SK-N-SH (cell line): ENCODE results near the gene PAPLN. TPM values are rescaled to one million over a fixed set of nuclear protein-coding genes. Genes with fewer than 3 reads are reported as not detected.

ENCODE experiments used
- CTCF ChIA-PET: fragments of 300-600, 350-600 bp; formaldehyde crosslinking; extraction: SDS; loops from one replicate; lab custom pipeline; 2021; lab: Yijun Ruan, JAX
- POLR2A ChIA-PET: fragments of 350-600 bp; sonication (Branson Sonifier 250); formaldehyde crosslinking; extraction: SDS; loops from one replicate; lab custom pipeline; 2020; ENCODE audit warnings: antibody characterized with exemption, inconsistent platforms; lab: Yijun Ruan, JAX
- DNase-seq: peaks from one replicate; pipeline ENCODE4 v3.0.0; 2012
- H2AFZ ChIP-seq: fragments of 200-600 bp; sonication (generic); 2 replicates; pipeline ENCODE4 v1.8.1; 2016; ENCODE audit warnings: antibody characterized with exemption, mild to moderate bottlenecking, low read depth
- H3F3A ChIP-seq: fragments of 200-600 bp; sonication (generic); replicated peaks from 2 replicates; pipeline ENCODE3; 2016; ENCODE audit warnings: antibody characterized with exemption, mild to moderate bottlenecking; ENCODE audit not compliant: insufficient read depth
- H3K27ac ChIP-seq, 2 experiments: fragments of 200-500 bp in 1 of 2; fragments of 200-600 bp in 1 of 2; sonication (Bioruptor generic) in 1 of 2; sonication (generic), shearing (Covaris generic) in 1 of 2; 2 replicates each; pipeline versions ENCODE4 v1.5.1 to v1.6.1; 2014 to 2016; ENCODE audit warnings: low read depth in 2 of 2, inconsistent platforms in 1 of 2, low read length in 1 of 2, mild to moderate bottlenecking in 1 of 2, mixed read lengths in 1 of 2
- H3K27me3 ChIP-seq: fragments of 200-600 bp; sonication (generic), shearing (Covaris generic); 2 replicates; pipeline ENCODE4 v1.6.1; 2016; ENCODE audit warnings: mixed run types; ENCODE audit not compliant: insufficient read depth
- H3K36me3 ChIP-seq, 2 experiments: fragments of 200-500 bp in 1 of 2; fragments of 200-600 bp in 1 of 2; sonication (Bioruptor generic) in 1 of 2; sonication (generic) in 1 of 2; replicated peaks in 1 of 2; 2 replicates each; pipeline versions ENCODE3 to v1.5.1; 2014 to 2016; ENCODE audit warnings: low read length in 1 of 2, mild to moderate bottlenecking in 1 of 2; ENCODE audit not compliant: insufficient read depth in 2 of 2, control insufficient read depth in 1 of 2
- H3K4me1 ChIP-seq, 2 experiments: fragments of 200-500 bp in 1 of 2; fragments of 200-600 bp in 1 of 2; sonication (Bioruptor generic) in 1 of 2; sonication (generic), shearing (Covaris generic) in 1 of 2; 2 replicates each; pipeline versions ENCODE4 v1.5.1 to v1.6.1; 2014 to 2016; ENCODE audit warnings: low read depth in 1 of 2, low read length in 1 of 2, mixed run types in 1 of 2; ENCODE audit not compliant: insufficient read depth in 2 of 2, control insufficient read depth in 1 of 2
- H3K4me2 ChIP-seq: fragments of 200-600 bp; sonication (generic), shearing (Covaris generic); 2 replicates; pipeline ENCODE4 v1.6.1; 2017; ENCODE audit warnings: mixed run types
- H3K4me3 ChIP-seq, 2 experiments: fragments of 200-500 bp in 1 of 2; fragments of 200-600 bp in 1 of 2; sonication (Bioruptor generic) in 1 of 2; sonication (generic), shearing (Covaris generic) in 1 of 2; 2 replicates each; pipeline versions ENCODE4 v1.5.1 to v1.8.1; 2014 to 2016; ENCODE audit warnings: low read depth in 2 of 2, inconsistent platforms in 1 of 2, low read length in 1 of 2, mild to moderate bottlenecking in 1 of 2, mixed read lengths in 1 of 2, moderate library complexity in 1 of 2
- H3K79me2 ChIP-seq: fragments of 200-600 bp; sonication (generic); 2 replicates; pipeline ENCODE4 v1.8.1; 2017; ENCODE audit warnings: mild to moderate bottlenecking; ENCODE audit not compliant: insufficient read depth
- H3K9ac ChIP-seq: fragments of 200-600 bp; sonication (generic); 2 replicates; pipeline ENCODE4 v1.6.1; 2017; ENCODE audit warnings: mixed run types
- H3K9me2 ChIP-seq: fragments of 200-600 bp; sonication (generic); 2 replicates; pipeline ENCODE4 v1.6.1; 2017; ENCODE audit warnings: mixed run types
- H3K9me3 ChIP-seq: fragments of 200-600 bp; sonication (generic); 2 replicates; pipeline ENCODE4 v1.6.1; 2017; ENCODE audit warnings: mixed run types, mild to moderate bottlenecking, moderate library complexity
- H4K20me1 ChIP-seq: fragments of 200-600 bp; sonication (generic); 2 replicates; pipeline ENCODE4 v1.6.1; 2017; ENCODE audit warnings: mild to moderate bottlenecking, mixed run types; ENCODE audit not compliant: insufficient read depth
- CHD2 ChIP-seq: fragments of 150-350 bp; IDR thresholded peaks from 2 replicates; pipeline ENCODE4 v1.6.1; 2018; ENCODE audit warnings: low read length; ENCODE audit not compliant: partially characterized antibody
- ELF1 ChIP-seq: IDR thresholded peaks from 2 replicates; pipeline ENCODE4 v1.4.0; 2012
- EP300 ChIP-seq, 2 experiments: IDR thresholded peaks; 2 replicates each; pipeline versions ENCODE4 v1.4.0 to v1.6.1; 2012; ENCODE audit warnings: borderline replicate concordance in 1 of 2, low read depth in 1 of 2, low read length in 1 of 2
- EZH2phosphoT487 ChIP-seq: fragments of 200-600 bp; sonication (generic); IDR thresholded peaks from 2 replicates; pipeline ENCODE4 v1.6.1; 2017; ENCODE audit warnings: low read depth, mixed run types, mild to moderate bottlenecking, antibody characterized with exemption, moderate library complexity, borderline replicate concordance
- FOXM1 ChIP-seq: IDR thresholded peaks from 2 replicates; pipeline ENCODE4 v1.4.0; 2012; ENCODE audit warnings: low read depth, mild to moderate bottlenecking
- GABPA ChIP-seq: IDR thresholded peaks from 2 replicates; pipeline ENCODE4 v1.4.0; 2012; ENCODE audit warnings: low read depth, mild to moderate bottlenecking
- GATA2 ChIP-seq: sonication (generic); formaldehyde crosslinking; IDR thresholded peaks from 2 replicates; pipeline ENCODE4 v1.5.0; 2020; ENCODE audit warnings: mild to moderate bottlenecking, missing genetic modification reagents
- JUND ChIP-seq: IDR thresholded peaks from 2 replicates; pipeline ENCODE4 v1.4.0; 2012
- MAX ChIP-seq: IDR thresholded peaks from 2 replicates; pipeline ENCODE4 v1.4.0; 2012; ENCODE audit warnings: low read depth
- MEF2A ChIP-seq: IDR thresholded peaks from 2 replicates; pipeline ENCODE4 v1.4.0; 2012; ENCODE audit warnings: low read depth, borderline replicate concordance
- NFIC ChIP-seq: IDR thresholded peaks from 2 replicates; pipeline ENCODE4 v1.4.0; 2012; ENCODE audit warnings: borderline replicate concordance
- NRF1 ChIP-seq: IDR thresholded peaks from 2 replicates; pipeline ENCODE4 v1.6.1; 2012; ENCODE audit warnings: low read depth, mild to moderate bottlenecking, low read length
- PBX3 ChIP-seq: IDR thresholded peaks from 2 replicates; pipeline ENCODE4; 2012
- RAD21 ChIP-seq: IDR thresholded peaks from 2 replicates; pipeline ENCODE4 v1.6.1; 2012; ENCODE audit warnings: mild to moderate bottlenecking, low read length
- RCOR1 ChIP-seq: fragments of 150-350 bp; IDR thresholded peaks from 2 replicates; pipeline ENCODE4 v1.6.1; 2017; ENCODE audit warnings: antibody characterized with exemption, low read length
- RFX5 ChIP-seq: IDR thresholded peaks from 2 replicates; pipeline ENCODE4 v1.6.1; 2012; ENCODE audit warnings: mild to moderate bottlenecking, improper control_type of control experiment, low read length
- SMC3 ChIP-seq: IDR thresholded peaks from 2 replicates; pipeline ENCODE4 v1.6.1; 2012; ENCODE audit warnings: low read depth, low read length, improper control_type of control experiment
- TCF12 ChIP-seq: IDR thresholded peaks from 2 replicates; pipeline ENCODE4 v1.4.0; 2012
- USF1 ChIP-seq: IDR thresholded peaks from 2 replicates; pipeline ENCODE4 v1.4.0; 2012; ENCODE audit warnings: low read depth, borderline replicate concordance
- YY1 ChIP-seq: IDR thresholded peaks from 2 replicates; pipeline ENCODE4 v1.4.0; 2012; ENCODE audit warnings: low read depth, mild to moderate bottlenecking
- WGBS: methylation state at CpG from one replicate; pipeline ENCODE4 v1.1.6; 2017; ENCODE audit warnings: low lambda C conversion rate; 5-methylcytosine and 5-hydroxymethylcytosine counted together
- polyA plus RNA-seq, 3 experiments: library from polyadenylated mRNA; depleted of rRNA; stranded (reverse); fragments of >200 nt; gene quantifications; 2 replicates each; pipeline ENCODE4 v1.2.3, GENCODE V29; 2012

The PAPLN gene
- polyA plus RNA-seq, 1 of the 3 experiments (the other 2 are of a cell fraction): 0.13 TPM

GRCh38 chr14:73223049-73223448 is 14.3 kb upstream of the PAPLN start (continued):
- no peak for TF ChIP-seq PBX3
- TF ChIP-seq NRF1: no peak

- Histone ChIP-seq H2AFZ (no peak overlapping the region), H3K9me3 (no peaks in the 10 kb centered on the region), H3K27ac (no peak overlapping the region), H4K20me1 (0 out of 2 replicates have a peak, but pooled peaks cover 3% of the 10 kb centered on the region), H3K36me3 (peaks cover 5 to 22% of the 10 kb centered on the region in 2 experiments), H3K4me1 (peaks cover 6 to 11% of the 10 kb centered on the region in 2 experiments; a peak in 2 of 4 replicates), H3F3A (peaks cover 6% of the 10 kb centered on the region), H3K27me3 (no peaks in the 10 kb centered on the region), H3K4me2 (no peak overlapping the region), H3K79me2 (no peaks in the 10 kb centered on the region), H3K9ac (no peak overlapping the region), H3K4me3 (no peak overlapping the region), H3K9me2 (no peaks in the 10 kb centered on the region)
- 86% methylated on average over 4 of the region's 4 CpGs for WGBS
- TF ChIP-seq USF1 (no peak), TCF12 (no peak), EP300 (IDR thresholded peaks at IDR 0.05; ENCODE audit: borderline replicate concordance in 1 of 2, low read depth in 1 of 2, low read length in 1 of 2) (no peak), RAD21 (no peak), FOXM1 (no peak), YY1 (no peak), JUND (no peak), MAX (no peak), MEF2A (no peak), ELF1 (no peak), RFX5 (no peak), GATA2 (CRISPR knock-in tag) (no peak), RCOR1 (no peak), NRF1 (no peak), SMC3 (no peak), NFIC (no peak), PBX3 (no peak), CHD2 (no peak), GABPA (no peak), EZH2phosphoT487 (no peak)
- DNase-seq: no peak
- CTCF ChIA-PET: interaction anchor here (0.8 kb wide), 1 partner anchor 246 kb away, joined by 3 read pairs; no protein-coding TSS in a partner anchor
- POLR2A ChIA-PET: no interaction called here
These were observed 11.8 kb upstream of the PAPLN start for GRCh38 chr14:73225496-73225895.
